Activated CD4-positive, CD25-positive, alpha-beta regulatory T cell treated with anti-CD3 and anti-CD28 coated beads, Interleukin-2, amount 50 U/mL, for 72 hours (primary cell): ENCODE measurements around the gene MXRA5.
"Not testable (repeated sequence)": the region's sequence is repeated elsewhere in the genome, so short reads cannot be mapped to it uniquely, and the experiment has no call there.

ENCODE experiments used
- DNase-seq: peaks from one replicate; pipeline ENCODE4 v3.0.0; 2021

Gene MXRA5

GRCh38 chrX:3320471-3321046, 25.9 kb downstream of the MXRA5 start:
- no peak for DNase-seq

DNA sequence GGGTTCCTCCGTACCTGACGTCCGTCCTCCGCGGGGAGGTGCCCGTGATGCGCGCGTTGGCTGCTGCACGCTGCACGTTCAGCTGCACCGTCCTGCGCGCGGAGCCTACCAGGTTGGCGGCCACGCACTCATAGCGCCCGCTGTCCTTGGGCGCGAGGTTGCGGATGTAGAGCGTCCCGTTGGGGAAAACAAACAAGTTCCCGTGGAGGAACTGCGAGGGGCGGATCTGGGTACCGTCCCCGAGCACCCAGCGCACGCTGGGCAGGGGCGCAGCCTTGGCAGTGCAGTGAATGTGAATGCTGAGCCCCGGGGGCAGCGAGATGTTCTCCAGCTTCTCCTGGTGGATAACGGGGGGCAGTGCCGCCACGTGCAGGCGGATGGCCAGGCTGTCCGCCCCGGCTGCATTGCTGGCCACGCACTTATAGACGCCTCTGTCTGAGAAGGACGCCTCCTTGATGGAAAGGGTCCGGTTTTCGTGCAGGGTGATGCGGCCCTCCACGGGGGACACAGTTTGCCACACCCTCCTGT, 29.2 kb downstream of the MXRA5 start:
- DNase-seq: no peak

- DNase-seq: no peak
Observed at GRCh38 chrX:3312109-3312508, 34.3 kb downstream of the MXRA5 start.

DNA sequence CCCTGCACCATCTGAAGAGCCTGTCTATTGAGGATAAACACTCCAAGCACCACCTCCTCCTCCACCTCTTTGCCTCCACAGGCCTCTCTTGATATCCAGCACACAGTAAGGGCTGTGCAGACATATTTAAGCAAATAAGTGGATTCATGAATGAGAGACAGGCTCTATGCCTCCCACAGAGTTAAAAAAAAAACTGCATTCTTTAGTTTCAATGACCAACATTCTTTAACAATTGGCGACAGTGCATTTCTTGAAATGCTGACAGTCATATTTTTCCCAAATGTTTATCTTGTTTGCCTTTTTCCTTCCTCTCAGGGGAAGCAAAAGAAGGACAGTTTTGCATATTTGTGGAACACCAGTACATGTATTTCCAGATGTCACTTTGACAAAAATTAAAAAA, 38.6 kb downstream of the MXRA5 start:
- DNase-seq: no peak

DNA sequence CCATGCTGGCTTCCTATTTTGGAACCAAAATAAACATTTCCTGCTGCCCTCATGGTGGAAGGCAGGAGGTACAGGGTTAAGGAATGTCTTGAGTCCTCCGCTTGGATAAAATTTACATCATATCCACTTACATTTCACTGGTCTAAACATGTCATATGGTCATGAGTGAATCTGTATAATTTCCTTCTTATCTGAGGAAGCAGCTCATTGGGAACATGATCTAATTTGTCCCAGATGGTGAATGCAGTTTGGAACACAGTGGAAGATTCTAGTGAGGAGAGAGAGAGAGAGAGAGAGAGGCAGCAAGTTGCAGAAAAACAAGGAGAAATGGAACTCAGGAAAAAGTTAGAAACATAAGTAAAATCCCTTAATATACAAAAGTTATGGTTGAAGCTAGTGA, 46.8 kb downstream of the MXRA5 start:
- no peak for DNase-seq

DNA sequence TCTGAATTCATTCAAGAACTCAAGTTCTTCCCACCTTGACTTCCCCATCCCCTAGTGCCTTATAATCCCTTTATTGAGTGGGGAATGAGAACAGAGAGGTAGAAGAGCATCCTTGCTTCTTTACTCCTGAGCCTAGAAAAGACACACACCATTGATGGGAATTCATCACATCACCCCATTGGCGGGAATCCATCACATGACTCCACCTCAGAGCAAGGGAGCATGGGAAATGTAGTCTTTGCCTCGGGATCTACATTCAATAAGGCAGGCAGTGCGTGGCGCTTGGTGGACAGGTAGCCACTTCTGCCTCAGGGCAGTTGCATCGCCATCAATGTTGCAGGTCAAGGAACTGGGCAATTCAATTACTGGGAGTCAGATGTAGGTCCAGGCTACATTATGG, 50.7 kb downstream of the MXRA5 start:
- DNase-seq: no peak

DNA sequence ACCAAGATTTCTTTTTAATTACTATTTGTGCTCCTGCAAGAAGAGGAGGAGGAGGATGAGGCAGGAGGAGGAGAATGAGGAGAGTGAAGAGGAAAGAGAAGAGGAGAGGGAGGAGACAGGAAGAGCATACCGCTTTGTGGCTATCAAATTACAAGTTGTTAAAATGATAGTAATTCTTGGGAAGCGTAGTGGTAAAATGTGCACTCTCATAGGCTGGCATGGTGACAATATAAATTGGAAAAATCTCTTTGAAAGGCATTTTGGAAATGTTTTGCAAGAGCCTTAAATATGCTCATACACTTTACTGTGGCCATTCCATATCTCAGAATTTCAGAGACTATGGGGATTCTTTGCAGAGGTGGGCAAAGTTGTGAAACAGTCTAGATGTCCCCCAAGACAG, 53.2 kb downstream of the MXRA5 start:
- DNase-seq: no peak

DNA sequence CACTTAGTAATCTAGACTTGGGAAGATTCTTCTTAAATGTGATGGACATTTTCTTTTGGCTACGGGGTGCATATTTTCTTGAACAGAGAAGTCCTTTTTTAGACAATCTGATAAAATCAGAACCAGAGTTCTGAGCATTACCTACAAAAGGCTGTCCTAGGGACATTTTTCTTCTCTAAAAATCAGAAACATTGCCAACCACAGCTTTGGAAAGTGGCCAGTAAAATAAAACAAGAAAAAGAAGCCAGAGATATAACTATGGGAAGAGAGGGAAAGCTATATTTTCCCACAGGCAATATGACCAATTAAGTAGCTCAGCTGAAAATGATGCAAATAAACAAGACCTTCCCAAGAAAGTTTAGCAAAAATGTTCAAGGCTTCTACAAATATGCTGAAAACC, 55.9 kb downstream of the MXRA5 start:
- DNase-seq: no peak

DNA sequence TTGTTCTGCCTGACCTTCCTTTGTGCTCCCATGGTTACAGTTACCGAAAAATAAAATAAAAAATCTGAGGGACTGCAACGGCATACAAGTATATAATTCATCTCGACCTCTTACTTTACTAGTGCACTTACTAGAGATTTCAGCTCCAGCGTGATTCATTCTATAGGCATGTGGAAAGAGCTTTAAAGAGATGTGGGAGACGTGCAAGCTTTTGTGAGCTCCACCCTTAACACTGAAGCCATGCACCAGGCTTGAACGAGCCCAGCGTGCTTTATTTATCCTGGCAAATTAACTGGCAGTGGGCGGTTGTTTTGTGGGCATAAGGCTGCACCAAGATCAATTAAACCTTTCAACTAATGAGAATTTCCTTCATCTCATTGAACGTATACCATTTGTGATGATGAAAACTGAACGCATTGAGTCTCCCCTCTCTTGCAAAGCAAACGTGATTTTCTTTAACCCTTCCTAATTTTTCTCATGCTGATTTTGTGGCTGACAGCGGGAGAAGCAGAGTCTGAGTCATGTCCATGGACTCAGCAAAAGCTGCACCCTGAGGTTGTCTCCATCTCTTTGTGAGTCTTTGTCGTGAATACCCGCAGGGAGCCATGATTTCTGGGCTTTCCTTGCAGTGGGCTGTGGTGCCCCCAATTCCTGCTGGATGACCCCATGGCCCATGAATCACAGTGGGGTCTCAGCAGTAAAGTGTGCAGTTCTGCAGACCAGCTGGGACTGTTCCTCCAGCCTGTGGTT, 60.1 kb downstream of the MXRA5 start:
- no peak for DNase-seq

- DNase-seq: no peak
Observed at GRCh38 chrX:3280706-3281105, 65.7 kb downstream of the MXRA5 start.

- not testable (repeated sequence) for DNase-seq
Observed at GRCh38 chrX:3273668-3274067, 72.8 kb downstream of the MXRA5 start.

- DNase-seq: no peak
Observed at GRCh38 chrX:3271834-3272186, 74.6 kb downstream of the MXRA5 start.

DNA sequence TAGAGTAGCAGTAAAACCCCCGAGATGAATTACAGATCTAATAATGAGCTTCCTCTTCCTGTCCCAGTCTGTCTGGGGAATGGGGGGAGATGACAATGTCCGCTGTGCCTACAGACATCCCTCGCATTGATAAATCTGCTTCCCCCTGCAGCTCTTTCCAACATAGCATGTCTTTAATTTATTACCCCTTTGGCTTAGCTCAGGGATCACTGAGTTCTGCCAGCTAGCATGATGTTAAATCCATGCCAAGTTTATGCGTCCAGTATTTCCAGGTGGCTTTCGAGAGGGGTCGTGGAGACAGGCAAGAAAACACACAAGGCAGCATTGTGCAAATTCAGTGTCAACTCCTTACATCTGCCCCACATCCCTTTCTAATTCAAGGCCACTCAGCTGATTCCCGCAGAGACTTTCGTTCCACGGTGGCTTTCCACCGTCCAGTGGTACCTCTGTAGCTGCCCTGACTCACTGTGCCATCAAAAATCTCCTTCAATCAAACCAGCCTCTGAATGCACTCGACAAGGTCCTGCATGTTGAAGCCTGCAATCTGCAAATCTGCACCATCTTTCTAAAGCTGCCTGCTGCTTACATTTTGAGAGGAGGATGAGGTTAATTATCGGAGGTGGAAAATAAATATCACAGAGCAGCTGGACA, 75.1 kb downstream of the MXRA5 start:
- DNase-seq: no peak

GRCh38 chrX:3268829-3269228, 77.6 kb downstream of the MXRA5 start:
- no peak for DNase-seq

DNA sequence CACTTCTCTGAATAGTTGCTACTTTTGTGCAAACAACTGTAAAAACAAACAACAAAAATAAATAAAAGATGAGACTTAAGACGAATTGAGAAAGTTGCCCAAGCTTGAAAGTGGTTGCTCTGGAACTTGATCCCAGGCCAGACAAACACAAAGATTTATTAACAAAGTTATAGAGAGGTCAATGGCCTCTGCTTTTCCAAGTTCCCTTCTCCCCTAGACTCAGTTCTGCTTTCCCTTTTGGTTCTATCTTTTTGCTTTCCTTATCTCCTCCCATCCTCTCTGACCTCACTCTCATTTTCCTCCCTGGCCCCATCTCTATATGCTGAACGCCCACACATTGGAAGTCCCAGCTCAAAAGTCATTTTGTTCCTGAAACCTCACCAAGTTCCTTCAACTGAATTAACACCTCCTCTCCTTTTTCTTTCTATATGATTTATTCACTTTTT, 82.7 kb downstream of the MXRA5 start:
- no peak for DNase-seq

- DNase-seq: no peak
Observed at GRCh38 chrX:3262901-3263300, 83.6 kb downstream of the MXRA5 start.
